HCT116 (cell line): ENCODE results near the gene BTBD16. TPM values are rescaled to one million over a fixed set of nuclear protein-coding genes. Genes with fewer than 3 reads are reported as not detected.
A peak's percentile ranks its signal among the peaks of the same experiment; 100 is the strongest.

Experiments
- ATAC-seq: fragments of 200-7000 bp; cut with Tn5 transposase; 2 replicates; pipeline ENCODE4 v1.9.1; 2020; ENCODE audit warnings: mild to moderate bottlenecking, moderate library complexity
- BruUV-seq: library from RNA; stranded (reverse); fragments of 400-500 nt; replicated peaks from 2 replicates; lab custom pipeline; 2021; lab: Mats Ljungman, UMichigan
- CTCF ChIA-PET: fragments of 300-600 bp; sonication (Branson Sonifier 250); formaldehyde crosslinking; loops from one replicate; lab custom pipeline; 2021; ENCODE audit warnings: antibody characterized with exemption; lab: Charles Lee
- POLR2A ChIA-PET: fragments of 300-600, 350-600 bp; sonication (Branson Sonifier 250); formaldehyde crosslinking; loops from one replicate; lab custom pipeline; 2021; ENCODE audit warnings: antibody characterized with exemption; lab: Charles Lee
- RAD21 ChIA-PET, 2 experiments: fragments of 300-600 bp; sonication (Branson Sonifier 250); formaldehyde crosslinking; loops; one replicate each; lab custom pipeline; 2023; ENCODE audit warnings: low total read pairs in 2 of 2; ENCODE audit not compliant: uncharacterized antibody in 2 of 2, unreplicated experiment in 2 of 2, low non-redundant PET in 1 of 2; lab: Charles Lee
- DNase-seq: peaks from one replicate; pipeline ENCODE4 v3.0.0-alpha.2; 2010; ENCODE audit warnings: low read depth, low spot score
- H2AFZ ChIP-seq: fragments of 200-600 bp; shearing (Covaris generic), sonication (generic); 2 replicates; pipeline ENCODE4 v1.6.1; 2017; ENCODE audit warnings: low read depth, mixed run types, mixed read lengths, antibody characterized with exemption, low read length; ENCODE audit not compliant: poor library complexity, severe bottlenecking
- H3K27ac ChIP-seq: 2 replicates; pipeline ENCODE4 v1.5.1; 2012; ENCODE audit warnings: low read depth, low read length
- H3K27me3 ChIP-seq: fragments of 200-600 bp; sonication (generic); 2 replicates; pipeline ENCODE4 v1.6.1; 2016; ENCODE audit warnings: mixed run types, low read length, mixed read lengths; ENCODE audit not compliant: insufficient read depth
- H3K36me3 ChIP-seq, 2 experiments: fragments of 200-500 bp in 1 of 2; fragments of 200-600 bp in 1 of 2; sonication (Bioruptor generic) in 1 of 2; sonication (generic) in 1 of 2; 2 replicates each; pipeline versions ENCODE4 v1.5.1 to v1.6.1; 2014 to 2016; ENCODE audit warnings: low read length in 2 of 2, inconsistent platforms in 1 of 2, mixed read lengths in 1 of 2, mixed run types in 1 of 2; ENCODE audit not compliant: insufficient read depth in 2 of 2, control insufficient read depth in 1 of 2
- H3K4me1 ChIP-seq, 2 experiments: fragments of 200-600 bp in 1 of 2; sonication (generic) in 1 of 2; 2 replicates each; pipeline versions ENCODE4 v1.5.1 to v1.6.1; 2012 to 2017; ENCODE audit warnings: low read length in 2 of 2, inconsistent platforms in 1 of 2, mild to moderate bottlenecking in 1 of 2, mixed read lengths in 1 of 2, mixed run types in 1 of 2, moderate library complexity in 1 of 2; ENCODE audit not compliant: insufficient read depth in 2 of 2, control insufficient read depth in 1 of 2
- H3K4me2 ChIP-seq: fragments of 200-600 bp; sonication (generic); 2 replicates; pipeline ENCODE4 v1.6.1; 2017; ENCODE audit warnings: mixed run types, low read length, mixed read lengths
- H3K4me3 ChIP-seq, 2 experiments: fragments of 200-600 bp in 1 of 2; sonication (generic) in 1 of 2; replicated peaks in 1 of 2; 2 replicates each; pipeline ENCODE4 v1.5.1; 2011 to 2016; ENCODE audit warnings: low read length in 2 of 2, control low read depth in 1 of 2, low read depth in 1 of 2, mild to moderate bottlenecking in 1 of 2, mixed read lengths in 1 of 2, mixed run types in 1 of 2
- H3K79me2 ChIP-seq: fragments of 200-600 bp; sonication (generic); 2 replicates; pipeline ENCODE4 v1.6.1; 2017; ENCODE audit warnings: mild to moderate bottlenecking, mixed run types, low read length, moderate library complexity, mixed read lengths; ENCODE audit not compliant: insufficient read depth
- H3K9ac ChIP-seq: fragments of 200-600 bp; sonication (generic); 2 replicates; pipeline ENCODE4 v1.6.1; 2016; ENCODE audit warnings: low read length, mixed read lengths
- H3K9me2 ChIP-seq: fragments of 200-600 bp; sonication (generic), shearing (Covaris generic); 2 replicates; pipeline ENCODE4 v1.6.1; 2017; ENCODE audit warnings: mixed run types, mild to moderate bottlenecking, moderate library complexity; ENCODE audit not compliant: insufficient read depth
- H3K9me3 ChIP-seq, 2 experiments: fragments of 200-500 bp in 1 of 2; fragments of 200-600 bp in 1 of 2; sonication (Bioruptor generic) in 1 of 2; sonication (generic) in 1 of 2; 2 replicates each; pipeline ENCODE4 v1.6.1; 2014 to 2017; ENCODE audit warnings: low read length in 2 of 2, mixed read lengths in 2 of 2, inconsistent platforms in 1 of 2, low read depth in 1 of 2, mild to moderate bottlenecking in 1 of 2, mixed run types in 1 of 2, moderate library complexity in 1 of 2; ENCODE audit not compliant: control insufficient read depth in 1 of 2, insufficient read depth in 1 of 2
- H4K20me1 ChIP-seq: fragments of 200-600 bp; sonication (generic), shearing (Covaris generic); 2 replicates; pipeline ENCODE4 v1.6.1; 2017; ENCODE audit warnings: mixed run types, mild to moderate bottlenecking, moderate library complexity; ENCODE audit not compliant: insufficient read depth
- ATF3 ChIP-seq: IDR thresholded peaks from 2 replicates; pipeline ENCODE4 v1.6.1; 2012
- CBX3 ChIP-seq: IDR thresholded peaks from 2 replicates; pipeline ENCODE4 v1.6.1; 2012; ENCODE audit warnings: low read depth
- CEBPB ChIP-seq: IDR thresholded peaks from 2 replicates; pipeline ENCODE4 v1.6.1; 2012; ENCODE audit warnings: low read depth
- EGR1 ChIP-seq: IDR thresholded peaks from 2 replicates; pipeline ENCODE4 v1.6.1; 2012; ENCODE audit warnings: low read depth
- ELF1 ChIP-seq: IDR thresholded peaks from 2 replicates; pipeline ENCODE4 v1.6.1; 2012; ENCODE audit warnings: low read depth, borderline replicate concordance
- EZH2 ChIP-seq: fragments of 200-600 bp; sonication (generic); IDR thresholded peaks from 2 replicates; pipeline ENCODE4 v1.6.1; 2017; ENCODE audit warnings: antibody characterized with exemption, mixed run types
- EZH2phosphoT487 ChIP-seq: fragments of 200-600 bp; IDR thresholded peaks from 2 replicates; pipeline ENCODE4 v1.6.1; 2018; ENCODE audit warnings: antibody characterized with exemption, borderline replicate concordance
- FOSL1 ChIP-seq: IDR thresholded peaks from 2 replicates; pipeline ENCODE4 v1.6.1; 2012; ENCODE audit warnings: low read depth
- MAX ChIP-seq: IDR thresholded peaks from 2 replicates; pipeline ENCODE4 v1.6.1; 2012
- POLR2A ChIP-seq: IDR thresholded peaks from 2 replicates; pipeline ENCODE4 v1.7.0; 2011; ENCODE audit warnings: borderline replicate concordance; ENCODE audit not compliant: insufficient read depth, insufficient read length; ENCODE audit errors: extremely low read depth
- POLR2AphosphoS5 ChIP-seq: IDR thresholded peaks from 2 replicates; pipeline ENCODE4 v1.6.1; 2011; ENCODE audit warnings: mild to moderate bottlenecking, low read depth, low read length, moderate library complexity
- SP1 ChIP-seq: IDR thresholded peaks from 2 replicates; pipeline ENCODE4 v1.6.1; 2012; ENCODE audit warnings: low read depth
- SRF ChIP-seq: IDR thresholded peaks from 2 replicates; pipeline ENCODE4 v1.6.1; 2012; ENCODE audit warnings: low read depth
- TCF7L2 ChIP-seq: IDR thresholded peaks from 2 replicates; pipeline ENCODE4 v1.7.0; 2011; ENCODE audit warnings: borderline replicate concordance, inconsistent platforms; ENCODE audit not compliant: insufficient read depth, insufficient read length; ENCODE audit errors: extremely low read depth
- YY1 ChIP-seq: IDR thresholded peaks from 2 replicates; pipeline ENCODE4 v1.6.1; 2011; ENCODE audit warnings: low read length, low read depth, moderate library complexity, mild to moderate bottlenecking; ENCODE audit not compliant: insufficient replicate concordance; ENCODE audit errors: extremely low read depth
- ZFX ChIP-seq: fragments of 450-650 bp; IDR thresholded peaks from 2 replicates; pipeline ENCODE4 v1.6.1; 2017
- ZNF274 ChIP-seq: fragments of 200-500 bp; sonication (Bioruptor generic); IDR thresholded peaks from 2 replicates; pipeline ENCODE4 v1.6.1; 2014; ENCODE audit warnings: mild to moderate bottlenecking, low read depth, low read length, inconsistent platforms
- intact Hi-C: fragments of 100-400 bp; cut with micrococcal nuclease; formaldehyde crosslinking; loops from 2 replicates; pipeline ENCODE4 v1.10.0; 2022
- total RNA-seq: library from RNA; stranded (reverse); gene quantifications from one replicate; pipeline ENCODE4 v1.2.1, GENCODE V29; 2021; ENCODE audit not compliant: unreplicated experiment

The BTBD16 gene
- total RNA-seq, 1 experiment from 2014 or later = 0.27 TPM

GRCh38 chr10:122373108-122373507 lies 102.0 kb downstream of the BTBD16 start (continued):
- no peak for TF ChIP-seq ATF3

GRCh38 chr10:122373721-122374120 lies 102.6 kb downstream of the BTBD16 start:
- Histone ChIP-seq H3K27me3 (no peaks in the 10 kb centered on the region), H3K36me3 (no peaks in the 10 kb centered on the region), H4K20me1 (no peaks in the 10 kb centered on the region; the same call in 1 of the 2 replicates), H3K4me3 (peak overlapping the region; percentile 11 to 75), H3K79me2 (peaks cover 29% of the 10 kb centered on the region), H3K9me2 (no peaks in the 10 kb centered on the region), H3K9ac (0 out of 2 replicates have a peak overlapping the region, but pooled peaks have one; percentile 4), H2AFZ (peak overlapping the region; percentile 99), H3K4me2 (peak overlapping the region; percentile 97), H3K27ac (no peak overlapping the region), H3K9me3 (no peaks in the 10 kb centered on the region), H3K4me1 (peaks cover 7 to 16% of the 10 kb centered on the region in 2 experiments)
- DNase-seq (no peak), ATAC-seq (no peak)
- CTCF ChIA-PET = interaction anchor here (1.0 to 2.0 kb wide), 5 partner anchors 13 to 192 kb away, joined by 4 to 7 read pairs (median 7); no protein-coding TSS in a partner anchor
- TSS peak; percentile 42 for BruUV-seq
- TF ChIP-seq SP1 (0 out of 2 replicates have a peak, but pooled peaks have one; percentile 1), SRF (no peak)
- intact Hi-C loops = loop anchor here (1.0 kb wide), 1 partner anchor 65 kb away; no protein-coding TSS in a partner anchor
- RAD21 ChIA-PET = interaction anchor here in 1 of 2 experiments (0.7 kb wide), 1 partner anchor 74 kb away, joined by 3 read pairs; no protein-coding TSS in a partner anchor
- POLR2A ChIA-PET = interaction anchor here (0.8 to 1.9 kb wide), 2 partner anchors 13 to 65 kb away, joined by 3 to 12 read pairs; no protein-coding TSS in a partner anchor

GRCh38 chr10:122374237-122374858 lies 103.3 kb downstream of the BTBD16 start, which contains the start of gene PLEKHA1:
TSS of gene PLEKHA1 (plus strand) at chr10:122374708. CDS start at chr10:122393201, 18,493 bp downstream.
- intact Hi-C loops = loop anchor here (1.0 kb wide), 1 partner anchor 66 kb away; no protein-coding TSS in a partner anchor
- TF ChIP-seq CEBPB (no peak), SP1 (0 out of 2 replicates have a peak, but pooled peaks have one; percentile 5), EZH2phosphoT487 (no peak), TCF7L2 (peak; percentile 71), FOSL1 (no peak), YY1 (peak; percentile 50), POLR2A (no peak), SRF (peak; percentile 24; the same call in 1 of the 2 replicates), POLR2AphosphoS5 (peak; percentile 91), EGR1 (no peak), ZFX (no peak; the same call in 1 of the 2 replicates), MAX (peak; percentile 49), ZNF274 (no peak), ELF1 (peak; percentile 90), CBX3 (no peak; the same call in 1 of the 2 replicates), EZH2 (no peak)

More at GRCh38 chr10:122374237-122374858, 103.3 kb downstream of the BTBD16 start, which contains the start of gene PLEKHA1:
- POLR2A ChIA-PET = interaction anchor here (0.8 to 1.9 kb wide), 3 partner anchors 13 to 66 kb away, joined by 3 to 12 read pairs (median 3); no protein-coding TSS in a partner anchor
- CTCF ChIA-PET = interaction anchor here (0.9 to 2.0 kb wide), 6 partner anchors 13 to 191 kb away, joined by 4 to 7 read pairs (median 6); no protein-coding TSS in a partner anchor
- peak within 1 kb of the TSS; percentile 76 for H3K9ac ChIP-seq
- H3K79me2 ChIP-seq = peaks cover 34% of the 10 kb centered on the region
- no peaks in the 10 kb centered on the region for H3K36me3 ChIP-seq
- no peaks in the 10 kb centered on the region for H3K9me3 ChIP-seq
- peaks cover 7 to 16% of the 10 kb centered on the region in 2 experiments for H3K4me1 ChIP-seq
- no TSS peak for BruUV-seq
- H4K20me1 ChIP-seq = no peaks in the 10 kb centered on the region; the same call in 1 of the 2 replicates
- H3K4me2 ChIP-seq = peak within 1 kb of the TSS; percentile 97
- H3K27ac ChIP-seq = peak within 1 kb of the TSS; percentile 87
- DNase-seq (peak; percentile 88), ATAC-seq (peak; percentile 94)
- H3K9me2 ChIP-seq = no peaks in the 10 kb centered on the region
- no peaks in the 10 kb centered on the region for H3K27me3 ChIP-seq
- RAD21 ChIA-PET = interaction anchor here in 1 of 2 experiments (0.7 to 1.4 kb wide), 2 partner anchors 75 kb away, joined by 3 read pairs; no protein-coding TSS in a partner anchor
- H2AFZ ChIP-seq = peak within 1 kb of the TSS; percentile 99
- peak within 1 kb of the TSS; percentile 74 to 75 for H3K4me3 ChIP-seq
